HEK293 (cell line): Measurements from ENCODE around the gene TRMT61A.

Experiments
- CTCF ChIA-PET: fragments of 350-600 bp; formaldehyde crosslinking; extraction: SDS; loops from one replicate; lab custom pipeline; 2021; ENCODE audit warnings: antibody characterized with exemption; lab: Yijun Ruan, JAX
- POLR2A ChIA-PET: fragments of 300-600 bp; formaldehyde crosslinking; extraction: SDS; loops from one replicate; lab custom pipeline; 2020; ENCODE audit warnings: antibody characterized with exemption, inconsistent platforms; lab: Yijun Ruan, JAX
- H3K27ac ChIP-seq: fragments of 200-500 bp; sonication (Bioruptor generic); 2 replicates; pipeline ENCODE4 v1.5.1; 2014; ENCODE audit warnings: low read depth, low read length, control low read depth, inconsistent platforms; ENCODE audit errors: extremely low read depth
- H3K36me3 ChIP-seq, 2 experiments: fragments of 200-500 bp in 1 of 2; sonication (Bioruptor generic) in 1 of 2; 1 replicate in 1 of 2; 2 replicates in 1 of 2; pipeline ENCODE4 v1.5.1; 2014 to 2017; ENCODE audit warnings: inconsistent platforms in 2 of 2, low read length in 2 of 2; ENCODE audit not compliant: control insufficient read depth in 2 of 2, insufficient read depth in 1 of 2
- H3K4me1 ChIP-seq: fragments of 200-500 bp; sonication (Bioruptor generic); 2 replicates; pipeline ENCODE4 v1.5.1; 2014; ENCODE audit warnings: mild to moderate bottlenecking, low read length, inconsistent platforms; ENCODE audit not compliant: control insufficient read depth, insufficient read depth
- H3K4me3 ChIP-seq: 2 replicates; pipeline ENCODE4 v1.5.1; 2011; ENCODE audit warnings: low read depth, mild to moderate bottlenecking, control low read depth, low read length, moderate library complexity
- H3K9me3 ChIP-seq: fragments of 200-500 bp; sonication (Bioruptor generic); 2 replicates; pipeline ENCODE4 v1.5.1; 2014; ENCODE audit warnings: low read depth, low read length, inconsistent platforms; ENCODE audit not compliant: control insufficient read depth, insufficient read depth
- EGR2 ChIP-seq: fragments of 450-650 bp; formaldehyde crosslinking; IDR thresholded peaks from 2 replicates; pipeline ENCODE4 v1.5.1; 2016; ENCODE audit warnings: low read depth, missing biosample characterization, missing genetic modification characterization
- GLI2 ChIP-seq: fragments of 450-650 bp; formaldehyde crosslinking; IDR thresholded peaks from 2 replicates; pipeline ENCODE4; 2017; ENCODE audit warnings: missing biosample characterization, missing genetic modification characterization, low read depth, borderline replicate concordance
- GLIS2 ChIP-seq: fragments of 450-650 bp; formaldehyde crosslinking; IDR thresholded peaks from 2 replicates; pipeline ENCODE4 v1.5.1; 2016; ENCODE audit warnings: missing biosample characterization, missing genetic modification characterization
- RBAK ChIP-seq: fragments of 450-650 bp; formaldehyde crosslinking; IDR thresholded peaks from 2 replicates; pipeline ENCODE4 v1.5.1; 2016; ENCODE audit warnings: missing biosample characterization, missing genetic modification characterization
- SCRT2 ChIP-seq: fragments of 450-650 bp; formaldehyde crosslinking; IDR thresholded peaks from 2 replicates; pipeline ENCODE4 v1.5.1; 2016; ENCODE audit warnings: missing biosample characterization, missing genetic modification characterization
- SP3 ChIP-seq: fragments of 450-650 bp; formaldehyde crosslinking; IDR thresholded peaks from 2 replicates; pipeline ENCODE4 v1.5.1; 2016; ENCODE audit warnings: missing biosample characterization, missing genetic modification characterization
- YY2 ChIP-seq: fragments of 450-650 bp; formaldehyde crosslinking; IDR thresholded peaks from 2 replicates; pipeline ENCODE4 v1.5.1; 2016; ENCODE audit warnings: missing biosample characterization, missing genetic modification characterization
- ZBTB48 ChIP-seq: fragments of 450-650 bp; formaldehyde crosslinking; IDR thresholded peaks from 2 replicates; pipeline ENCODE4 v1.5.1; 2016; ENCODE audit warnings: missing biosample characterization, missing genetic modification characterization
- ZBTB8A ChIP-seq: fragments of 450-650 bp; formaldehyde crosslinking; IDR thresholded peaks from 2 replicates; pipeline ENCODE4 v1.5.1; 2016; ENCODE audit warnings: missing biosample characterization, missing genetic modification characterization
- ZEB2 ChIP-seq: fragments of 450-650 bp; formaldehyde crosslinking; IDR thresholded peaks from 2 replicates; pipeline ENCODE4 v1.5.1; 2016; ENCODE audit warnings: missing biosample characterization, missing genetic modification characterization
- ZNF138 ChIP-seq: fragments of 450-650 bp; formaldehyde crosslinking; IDR thresholded peaks from 2 replicates; pipeline ENCODE4 v1.5.1; 2016; ENCODE audit warnings: missing biosample characterization, missing genetic modification characterization, borderline replicate concordance
- ZNF16 ChIP-seq: fragments of 450-650 bp; formaldehyde crosslinking; IDR thresholded peaks from 2 replicates; pipeline ENCODE4 v1.5.1; 2016; ENCODE audit warnings: low read depth, missing biosample characterization, missing genetic modification characterization
- ZNF2 ChIP-seq: fragments of 450-650 bp; formaldehyde crosslinking; IDR thresholded peaks from 2 replicates; pipeline ENCODE4 v1.5.1; 2016; ENCODE audit warnings: missing biosample characterization, missing genetic modification characterization
- ZNF221 ChIP-seq: fragments of 450-650 bp; formaldehyde crosslinking; IDR thresholded peaks from 2 replicates; pipeline ENCODE4 v1.5.1; 2017; ENCODE audit warnings: missing biosample characterization, missing genetic modification characterization, borderline replicate concordance
- ZNF350 ChIP-seq: fragments of 450-650 bp; formaldehyde crosslinking; IDR thresholded peaks from 2 replicates; pipeline ENCODE4 v1.5.0; 2017; ENCODE audit warnings: missing biosample characterization, mild to moderate bottlenecking, missing genetic modification characterization
- ZNF394 ChIP-seq: fragments of 450-650 bp; formaldehyde crosslinking; IDR thresholded peaks from 2 replicates; pipeline ENCODE4 v1.5.1; 2016; ENCODE audit warnings: missing biosample characterization, missing genetic modification characterization, mild to moderate bottlenecking, moderate library complexity, borderline replicate concordance
- ZNF404 ChIP-seq: fragments of 450-650 bp; formaldehyde crosslinking; IDR thresholded peaks from 2 replicates; pipeline ENCODE4 v1.5.1; 2017; ENCODE audit warnings: missing biosample characterization, missing genetic modification characterization
- ZNF571 ChIP-seq: fragments of 450-650 bp; formaldehyde crosslinking; IDR thresholded peaks from 2 replicates; pipeline ENCODE4 v1.5.0; 2017; ENCODE audit warnings: missing biosample characterization, missing genetic modification characterization
- ZNF660 ChIP-seq: fragments of 450-650 bp; IDR thresholded peaks from 2 replicates; pipeline ENCODE4 v1.5.1; 2018; ENCODE audit warnings: missing biosample characterization, mild to moderate bottlenecking, missing genetic modification characterization
- ZNF664 ChIP-seq: fragments of 450-650 bp; formaldehyde crosslinking; IDR thresholded peaks from 2 replicates; pipeline ENCODE4 v1.5.1; 2016; ENCODE audit warnings: missing biosample characterization, missing genetic modification characterization
- ZNF670 ChIP-seq: fragments of 450-650 bp; formaldehyde crosslinking; IDR thresholded peaks from 2 replicates; pipeline ENCODE4 v1.5.1; 2016; ENCODE audit warnings: missing biosample characterization, missing genetic modification characterization, low read depth
- ZNF837 ChIP-seq: fragments of 450-650 bp; formaldehyde crosslinking; IDR thresholded peaks from 2 replicates; pipeline ENCODE4 v1.5.1; 2016; ENCODE audit warnings: missing biosample characterization, missing genetic modification characterization
- TF ChIP-seq, protein P1 (sequence below): fragments of 450-650 bp; formaldehyde crosslinking; IDR thresholded peaks from 2 replicates; pipeline ENCODE4 v1.5.1; 2016; ENCODE audit warnings: missing biosample characterization, missing genetic modification characterization
- TF ChIP-seq, protein P2 (sequence below): fragments of 450-650 bp; formaldehyde crosslinking; IDR thresholded peaks from 2 replicates; pipeline ENCODE4 v1.5.1; 2016; ENCODE audit warnings: missing biosample characterization, missing genetic modification characterization
- TF ChIP-seq, protein P3 (sequence below): fragments of 450-650 bp; formaldehyde crosslinking; IDR thresholded peaks from 2 replicates; pipeline ENCODE4 v1.5.1; 2016; ENCODE audit warnings: missing biosample characterization, missing genetic modification characterization

Gene TRMT61A

DNA sequence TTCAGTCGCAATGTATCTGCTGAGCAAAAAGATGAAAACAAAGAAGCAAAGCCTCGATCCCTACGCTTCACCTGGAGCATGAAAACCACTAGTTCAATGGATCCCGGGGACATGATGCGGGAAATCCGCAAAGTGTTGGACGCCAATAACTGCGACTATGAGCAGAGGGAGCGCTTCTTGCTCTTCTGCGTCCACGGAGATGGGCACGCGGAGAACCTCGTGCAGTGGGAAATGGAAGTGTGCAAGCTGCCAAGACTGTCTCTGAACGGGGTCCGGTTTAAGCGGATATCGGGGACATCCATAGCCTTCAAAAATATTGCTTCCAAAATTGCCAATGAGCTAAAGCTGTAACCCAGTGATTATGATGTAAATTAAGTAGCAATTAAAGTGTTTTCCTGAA, 26.1 kb upstream of the TRMT61A start:
- CTCF ChIA-PET = interaction anchor here (0.7 to 3.5 kb wide), 3 partner anchors 16 to 558 kb away, joined by 3 to 19 read pairs (median 13); no protein-coding TSS in a partner anchor
- no peak for TF ChIP-seq ZNF2 (tag by site-specific recombination)
- TF ChIP-seq ZNF138 (tag by site-specific recombination) = no peak
- no peak for TF ChIP-seq ZNF837 (tag by site-specific recombination)
- TF ChIP-seq, protein P1, sequence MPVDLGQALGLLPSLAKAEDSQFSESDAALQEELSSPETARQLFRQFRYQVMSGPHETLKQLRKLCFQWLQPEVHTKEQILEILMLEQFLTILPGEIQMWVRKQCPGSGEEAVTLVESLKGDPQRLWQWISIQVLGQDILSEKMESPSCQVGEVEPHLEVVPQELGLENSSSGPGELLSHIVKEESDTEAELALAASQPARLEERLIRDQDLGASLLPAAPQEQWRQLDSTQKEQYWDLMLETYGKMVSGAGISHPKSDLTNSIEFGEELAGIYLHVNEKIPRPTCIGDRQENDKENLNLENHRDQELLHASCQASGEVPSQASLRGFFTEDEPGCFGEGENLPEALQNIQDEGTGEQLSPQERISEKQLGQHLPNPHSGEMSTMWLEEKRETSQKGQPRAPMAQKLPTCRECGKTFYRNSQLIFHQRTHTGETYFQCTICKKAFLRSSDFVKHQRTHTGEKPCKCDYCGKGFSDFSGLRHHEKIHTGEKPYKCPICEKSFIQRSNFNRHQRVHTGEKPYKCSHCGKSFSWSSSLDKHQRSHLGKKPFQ = no peak
- no peak for TF ChIP-seq ZBTB48 (tag by site-specific recombination)
- no peak for TF ChIP-seq YY2
- no peak for TF ChIP-seq ZNF670
- no peak for TF ChIP-seq RBAK
- no peak for TF ChIP-seq ZNF571
- no peak for TF ChIP-seq ZNF350
- peaks cover 26 to 79% of the 10 kb centered on the region in 2 experiments for H3K36me3 ChIP-seq

DNA sequence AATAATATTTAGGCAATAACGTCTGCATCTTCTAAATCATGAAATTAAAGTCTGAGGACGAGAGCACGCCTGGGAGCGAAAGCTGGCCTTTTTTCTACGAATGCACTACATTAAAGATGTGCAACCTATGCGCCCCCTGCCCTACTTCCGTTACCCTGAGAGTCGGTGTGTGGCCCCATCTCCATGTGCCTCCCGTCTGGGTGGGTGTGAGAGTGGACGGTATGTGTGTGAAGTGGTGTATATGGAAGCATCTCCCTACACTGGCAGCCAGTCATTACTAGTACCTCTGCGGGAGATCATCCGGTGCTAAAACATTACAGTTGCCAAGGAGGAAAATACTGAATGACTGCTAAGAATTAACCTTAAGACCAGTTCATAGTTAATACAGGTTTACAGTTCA, 25.7 kb upstream of the TRMT61A start:
- Histone ChIP-seq H3K27ac (no peak overlapping the region), H3K4me1 (no peaks in the 10 kb centered on the region), H3K9me3 (no peaks in the 10 kb centered on the region), H3K4me3 (no peak overlapping the region), H3K36me3 (peaks cover 22 to 80% of the 10 kb centered on the region in 2 experiments)
- 0 out of 2 replicates have a peak, but pooled peaks have one; percentile 6 for TF ChIP-seq EGR2 (tag by site-specific recombination)
- TF ChIP-seq ZBTB8A (tag by site-specific recombination) = no peak
- CTCF ChIA-PET = interaction anchor here (2.6 to 3.5 kb wide), 2 partner anchors 15 to 43 kb away, joined by 13 to 19 read pairs; no protein-coding TSS in a partner anchor
- POLR2A ChIA-PET = no interaction called here

More for the DNA sequence above, 26.1 kb upstream of the TRMT61A start:
- H3K9me3 ChIP-seq = no peaks in the 10 kb centered on the region
- POLR2A ChIA-PET = no interaction called here
- no peaks in the 10 kb centered on the region for H3K4me1 ChIP-seq
- no peak overlapping the region for H3K27ac ChIP-seq
- no peak overlapping the region for H3K4me3 ChIP-seq

DNA sequence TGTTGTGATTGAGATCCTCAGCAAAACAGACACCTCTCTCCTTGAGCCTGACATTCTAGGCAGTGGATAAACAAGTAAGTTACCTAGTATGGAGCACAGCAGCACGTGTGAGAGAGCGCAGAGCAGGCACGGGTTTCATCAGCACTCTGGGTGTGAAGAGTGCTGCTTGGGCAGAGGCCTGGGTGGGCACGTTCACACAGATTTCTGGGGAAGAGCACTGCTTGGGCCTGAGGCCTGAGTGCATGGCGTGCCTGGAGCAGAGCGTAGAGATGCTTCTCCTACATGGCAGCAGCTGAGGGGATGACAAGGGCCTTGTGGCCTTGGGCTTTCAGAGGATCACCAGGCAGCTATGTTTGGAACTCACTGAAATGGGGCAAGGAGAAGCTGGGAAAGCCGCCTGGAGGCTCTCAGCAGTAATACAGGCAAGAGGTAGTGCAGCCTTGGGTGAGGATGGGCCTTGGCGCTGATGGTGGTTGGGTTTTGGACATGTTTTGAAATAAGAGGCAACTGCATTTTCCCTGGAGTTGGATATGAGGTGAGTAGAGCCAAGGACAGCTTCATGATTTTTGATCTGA, 23.9 kb upstream of the TRMT61A start:
- no peak overlapping the region for H3K4me3 ChIP-seq
- H3K9me3 ChIP-seq = no peaks in the 10 kb centered on the region
- no peaks in the 10 kb centered on the region for H3K4me1 ChIP-seq
- H3K36me3 ChIP-seq = peaks cover 17 to 82% of the 10 kb centered on the region in 2 experiments
- no peak overlapping the region for H3K27ac ChIP-seq
- ChIA-PET POLR2A (no interaction called here), CTCF (interaction anchor here (0.6 to 2.6 kb wide), 3 partner anchors 14 to 168 kb away, joined by 3 to 13 read pairs (median 3); no protein-coding TSS in a partner anchor)
- TF ChIP-seq ZNF394 (tag by site-specific recombination) (0 out of 2 replicates have a peak, but pooled peaks have one; percentile 24), SP3 (tag by site-specific recombination) (no peak)

DNA sequence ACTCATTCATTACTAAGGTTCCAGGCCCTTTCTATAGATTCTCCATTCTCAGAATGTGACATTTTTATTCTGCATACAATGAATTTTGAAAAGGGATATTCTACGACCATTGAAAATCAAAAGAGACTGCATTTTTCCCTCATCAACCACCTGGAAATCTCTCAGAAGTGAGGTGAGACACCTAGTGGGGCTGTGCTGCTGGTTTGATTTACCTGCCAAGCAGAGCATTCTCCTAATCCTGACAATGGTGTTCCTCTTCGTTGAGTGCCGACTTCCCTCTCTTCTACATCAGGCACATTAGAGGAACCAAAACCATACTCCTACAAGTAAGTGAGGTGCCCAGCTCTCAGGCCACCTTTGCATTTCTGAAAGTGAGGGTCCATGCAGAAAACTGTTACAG, 21.2 kb upstream of the TRMT61A start:
- H3K9me3 ChIP-seq = no peaks in the 10 kb centered on the region
- 0 out of 2 replicates have a peak, but pooled peaks cover 2% of the 10 kb centered on the region for H3K4me1 ChIP-seq
- ChIA-PET CTCF (interaction anchor here (1.4 kb wide), 1 partner anchor 8 kb away, joined by 3 read pairs; no protein-coding TSS in a partner anchor), POLR2A (interaction anchor here (1.2 kb wide), 1 partner anchor 11 kb away, joined by 3 read pairs; no protein-coding TSS in a partner anchor)
- no peak overlapping the region for H3K27ac ChIP-seq
- H3K4me3 ChIP-seq = no peak overlapping the region
- peaks cover 11 to 74% of the 10 kb centered on the region in 2 experiments for H3K36me3 ChIP-seq
- TF ChIP-seq ZEB2 (no peak), GLIS2 (tag by site-specific recombination) (no peak), ZNF660 (tag by site-specific recombination) (no peak), ZNF16 (tag by site-specific recombination) (no peak), ZNF404 (tag by site-specific recombination) (no peak), SCRT2 (tag by site-specific recombination) (no peak), ZNF664 (no peak), ZNF221 (tag by site-specific recombination) (no peak), GLI2 (tag by site-specific recombination) (no peak)
- TF ChIP-seq, protein P2, sequence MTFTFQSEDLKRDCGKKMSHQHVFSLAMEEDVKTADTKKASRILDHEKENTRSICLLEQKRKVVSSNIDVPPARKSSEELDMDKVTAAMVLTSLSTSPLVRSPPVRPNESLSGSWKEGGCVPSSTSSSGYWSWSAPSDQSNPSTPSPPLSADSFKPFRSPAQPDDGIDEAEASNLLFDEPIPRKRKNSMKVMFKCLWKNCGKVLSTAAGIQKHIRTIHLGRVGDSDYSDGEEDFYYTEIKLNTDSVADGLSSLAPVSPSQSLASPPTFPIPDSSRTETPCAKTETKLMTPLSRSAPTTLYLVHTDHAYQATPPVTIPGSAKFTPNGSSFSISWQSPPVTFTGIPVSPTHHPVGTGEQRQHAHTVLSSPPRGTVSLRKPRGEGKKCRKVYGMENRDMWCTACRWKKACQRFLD = no peak
- TF ChIP-seq, protein P3, sequence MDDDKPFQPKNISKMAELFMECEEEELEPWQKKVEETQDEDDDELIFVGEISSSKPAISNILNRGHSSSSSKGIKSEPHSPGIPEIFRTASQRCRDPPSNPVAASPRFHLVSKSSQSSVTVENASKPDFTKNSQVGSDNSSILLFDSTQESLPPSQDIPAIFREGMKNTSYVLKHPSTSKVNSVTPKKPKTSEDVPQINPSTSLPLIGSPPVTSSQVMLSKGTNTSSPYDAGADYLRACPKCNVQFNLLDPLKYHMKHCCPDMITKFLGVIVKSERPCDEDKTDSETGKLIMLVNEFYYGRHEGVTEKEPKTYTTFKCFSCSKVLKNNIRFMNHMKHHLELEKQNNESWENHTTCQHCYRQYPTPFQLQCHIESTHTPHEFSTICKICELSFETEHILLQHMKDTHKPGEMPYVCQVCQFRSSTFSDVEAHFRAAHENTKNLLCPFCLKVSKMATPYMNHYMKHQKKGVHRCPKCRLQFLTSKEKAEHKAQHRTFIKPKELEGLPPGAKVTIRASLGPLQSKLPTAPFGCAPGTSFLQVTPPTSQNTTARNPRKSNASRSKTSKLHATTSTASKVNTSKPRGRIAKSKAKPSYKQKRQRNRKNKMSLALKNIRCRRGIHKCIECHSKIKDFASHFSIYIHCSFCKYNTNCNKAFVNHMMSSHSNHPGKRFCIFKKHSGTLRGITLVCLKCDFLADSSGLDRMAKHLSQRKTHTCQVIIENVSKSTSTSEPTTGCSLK (tag by site-specific recombination) = no peak
